A204.1 (cell line): ENCODE results near the gene ZKSCAN8.
"Not testable (repeated sequence)": the region's sequence is repeated elsewhere in the genome, so short reads cannot be mapped to it uniquely, and the experiment has no call there.

ENCODE experiments used
- FAIRE-seq: peaks from 2 replicates; lab custom pipeline; 2012; peaks lifted over from hg19 to GRCh38; lab: Jason Lieb, UNC

ZKSCAN8 gene

GRCh38 chr6:28141500-28142329, at the start of gene ZKSCAN8:
Gene ZKSCAN8, plus strand, starts transcription at chr6:28141883. Its CDS starts 6,525 bp downstream, at chr6:28148408.
- peak; percentile 43 for FAIRE-seq

DNA sequence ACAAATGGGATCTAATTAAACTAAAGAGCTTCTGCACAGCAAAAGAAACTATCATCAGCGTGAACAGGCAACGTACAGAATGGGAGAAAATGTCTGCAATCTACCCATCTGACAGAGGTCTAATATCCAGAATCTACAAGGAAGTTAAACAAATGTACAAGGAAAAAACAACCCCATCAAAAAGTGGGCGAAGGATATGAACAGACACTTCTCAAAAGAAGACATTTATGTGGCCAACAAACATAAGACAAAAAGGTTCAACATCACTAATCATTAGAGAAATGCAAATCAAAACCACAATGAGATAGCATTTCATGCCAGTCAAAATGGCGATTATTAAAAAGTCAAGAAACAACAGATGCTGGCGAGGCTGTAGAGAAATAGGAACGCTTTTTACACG, 39.5 kb upstream of the ZKSCAN8 start:
- FAIRE-seq: not testable (repeated sequence)

DNA sequence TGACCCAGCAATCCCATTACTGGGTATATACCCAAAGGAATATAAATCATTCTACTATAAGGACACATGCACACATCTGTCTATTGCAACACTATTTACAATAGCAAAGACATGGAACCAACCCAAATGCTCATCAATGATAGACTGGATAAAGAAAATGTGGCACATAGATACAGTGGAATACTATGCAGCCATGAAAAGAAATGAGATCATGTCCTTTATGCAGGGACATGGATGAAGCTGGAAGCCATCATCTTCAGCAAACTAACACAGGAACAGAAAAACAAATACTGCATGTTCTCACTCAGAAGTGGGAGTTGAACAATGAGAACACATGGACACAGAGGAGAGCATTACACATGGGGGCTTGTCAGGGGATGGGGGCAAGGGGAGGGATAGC, 39.0 kb upstream of the ZKSCAN8 start:
- FAIRE-seq: not testable (repeated sequence)

- no peak for FAIRE-seq
These were observed 37.1 kb upstream of the ZKSCAN8 start for GRCh38 chr6:28104392-28105244.

DNA sequence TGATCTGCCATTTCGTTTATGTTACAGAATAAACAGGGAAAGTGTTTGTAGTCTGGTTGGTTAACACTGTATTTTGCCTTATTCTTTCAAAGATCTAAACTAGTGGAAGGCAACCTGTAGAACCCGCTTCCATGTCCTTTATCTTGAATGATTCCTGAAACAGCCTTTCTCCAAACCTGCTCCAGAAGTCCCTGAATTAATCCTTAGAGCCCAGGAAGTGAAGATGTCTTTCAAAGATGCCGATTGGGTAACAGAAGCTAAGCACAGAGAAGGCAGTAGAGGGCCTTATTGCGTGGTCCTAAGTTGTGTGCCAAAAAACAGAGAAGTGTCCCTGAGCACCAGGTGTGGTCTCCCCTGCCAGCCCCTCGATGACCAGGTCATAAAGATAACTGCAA, 36.4 kb upstream of the ZKSCAN8 start:
- FAIRE-seq: no peak

- FAIRE-seq: no peak
These were observed 34.2 kb upstream of the ZKSCAN8 start for GRCh38 chr6:28107506-28107905.

GRCh38 chr6:28111964-28112363, 29.7 kb upstream of the ZKSCAN8 start:
- no peak for FAIRE-seq

GRCh38 chr6:28115799-28116198, 25.9 kb upstream of the ZKSCAN8 start:
- FAIRE-seq: no peak

DNA sequence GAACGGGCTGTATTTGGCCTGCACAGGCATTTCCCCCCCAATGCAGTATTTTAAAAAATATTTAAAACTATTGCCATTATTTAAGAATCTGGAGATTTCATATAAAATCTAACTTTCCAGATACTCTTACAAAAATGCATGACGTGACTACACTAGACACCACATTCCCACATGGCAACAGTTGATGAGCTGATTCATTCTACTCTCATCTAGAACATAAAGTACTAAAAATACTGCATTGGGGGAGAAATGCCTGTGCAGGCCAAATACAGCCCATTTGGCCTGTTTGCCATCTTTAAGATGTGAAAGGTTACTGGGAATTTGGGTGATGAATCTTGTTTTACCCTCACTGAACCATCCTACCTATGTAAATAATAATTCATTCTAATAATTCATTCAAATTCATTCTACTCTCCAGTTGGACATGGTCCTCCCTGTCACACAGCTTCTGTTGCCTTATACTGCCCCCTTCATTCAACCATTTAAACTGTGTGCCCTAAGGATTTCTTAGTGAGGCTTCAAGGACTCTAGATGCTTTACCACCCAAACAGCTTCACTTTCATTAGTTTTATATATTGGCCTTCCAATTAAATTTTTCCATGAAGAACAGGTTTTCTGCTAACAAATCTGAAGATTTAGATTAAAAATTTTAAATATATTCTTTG, 24.2 kb upstream of the ZKSCAN8 start:
- no peak for FAIRE-seq

- FAIRE-seq: no peak
These were observed 23.5 kb upstream of the ZKSCAN8 start for GRCh38 chr6:28118217-28118616.

- FAIRE-seq: no peak
These were observed 19.8 kb upstream of the ZKSCAN8 start for GRCh38 chr6:28121876-28122275.

GRCh38 chr6:28122283-28122682, 19.4 kb upstream of the ZKSCAN8 start:
- not testable (repeated sequence) for FAIRE-seq

DNA sequence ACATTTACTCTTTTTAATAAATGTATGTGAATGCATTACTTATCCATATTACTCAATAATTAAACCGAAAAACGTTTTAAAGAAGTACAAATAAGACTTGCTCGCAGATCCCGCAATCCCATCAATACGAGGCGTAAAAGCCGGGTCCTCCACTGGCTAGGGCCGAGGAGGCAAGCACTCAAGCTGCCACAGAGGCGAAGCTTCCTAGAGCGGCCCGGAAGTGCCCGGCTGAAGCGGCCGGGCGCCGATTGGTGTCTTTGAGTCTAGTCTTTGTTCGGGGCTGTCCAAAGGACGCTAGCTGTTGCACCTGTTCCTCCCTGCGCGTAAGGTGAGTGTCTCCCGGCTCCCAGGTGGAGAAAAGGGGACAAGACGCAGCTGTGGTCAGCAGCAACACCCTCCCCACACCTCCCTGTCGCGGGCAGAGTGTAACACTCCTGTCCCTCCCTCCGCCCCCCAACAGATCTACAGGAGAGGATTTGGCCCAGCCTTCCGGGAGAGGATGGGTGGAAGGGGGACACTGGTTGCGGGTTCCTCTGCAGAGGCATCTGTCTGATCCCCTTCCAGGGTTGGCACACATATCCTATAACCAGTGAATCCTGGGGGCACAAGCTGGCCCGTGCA, 17.2 kb upstream of the ZKSCAN8 start, which contains the start of gene ZSCAN16:
TSS of gene ZSCAN16 (plus strand) at position 260 of the 621 bp plus-strand sequence. CDS start 835 bp downstream, outside the sequence.
- no peak for FAIRE-seq

DNA sequence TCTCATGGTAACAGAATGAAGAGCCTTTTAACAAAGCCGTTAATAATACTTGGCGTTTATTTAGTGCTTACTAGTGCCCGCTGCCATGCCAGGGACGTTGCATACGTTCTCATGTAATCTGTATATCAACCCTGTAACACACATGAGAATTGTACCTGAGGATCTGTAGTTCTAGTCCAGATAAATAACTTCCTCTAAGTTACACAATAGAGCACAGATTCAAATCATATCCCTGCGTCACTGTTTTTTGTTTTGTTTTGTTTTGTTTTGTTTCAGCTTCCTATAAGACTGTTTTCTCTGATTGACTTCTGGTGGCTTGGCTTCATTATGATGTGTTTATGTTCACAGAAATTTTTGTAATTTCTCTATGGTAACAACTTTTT, 16.7 kb upstream of the ZKSCAN8 start:
- FAIRE-seq: no peak

- no peak for FAIRE-seq
These were observed 16.3 kb upstream of the ZKSCAN8 start for GRCh38 chr6:28125401-28125800.

DNA sequence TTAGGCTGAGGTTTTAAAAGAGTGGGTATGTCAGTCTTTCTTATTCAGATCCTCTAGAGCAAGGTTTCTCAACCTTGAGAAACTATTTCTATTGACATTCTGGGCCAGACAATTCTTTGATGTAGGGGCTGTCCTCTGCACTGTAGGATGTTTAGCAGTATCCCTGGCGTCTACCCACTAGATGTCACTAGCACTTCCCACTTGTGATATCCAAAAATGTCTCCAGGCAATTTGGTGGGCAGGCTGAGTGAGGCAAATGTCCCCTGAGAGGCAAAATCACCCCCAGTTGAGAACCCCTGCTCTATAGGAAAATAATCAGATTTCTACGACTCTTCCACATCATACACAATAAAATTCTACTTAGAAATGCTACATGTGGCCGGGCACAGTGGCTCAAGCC, 7.7 kb upstream of the ZKSCAN8 start:
- FAIRE-seq: no peak

DNA sequence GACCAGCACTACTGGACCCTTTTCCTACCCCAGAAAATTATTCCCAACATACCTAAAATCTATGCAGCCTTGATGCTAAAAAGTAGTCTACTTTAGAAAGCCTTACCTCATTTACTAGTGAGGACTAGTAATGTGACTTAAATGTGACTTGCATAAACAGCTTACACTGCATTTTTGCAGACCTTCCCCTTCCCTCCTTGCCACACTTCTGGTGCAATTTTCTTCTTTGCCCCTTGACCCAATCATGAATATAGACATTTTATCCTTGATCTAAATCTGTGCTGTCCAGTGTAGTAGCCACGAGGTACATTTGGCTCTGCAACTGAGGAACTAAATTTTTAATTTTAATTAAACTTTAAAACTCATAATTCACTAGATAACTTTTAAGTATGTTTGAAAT, 7.0 kb upstream of the ZKSCAN8 start:
- no peak for FAIRE-seq

DNA sequence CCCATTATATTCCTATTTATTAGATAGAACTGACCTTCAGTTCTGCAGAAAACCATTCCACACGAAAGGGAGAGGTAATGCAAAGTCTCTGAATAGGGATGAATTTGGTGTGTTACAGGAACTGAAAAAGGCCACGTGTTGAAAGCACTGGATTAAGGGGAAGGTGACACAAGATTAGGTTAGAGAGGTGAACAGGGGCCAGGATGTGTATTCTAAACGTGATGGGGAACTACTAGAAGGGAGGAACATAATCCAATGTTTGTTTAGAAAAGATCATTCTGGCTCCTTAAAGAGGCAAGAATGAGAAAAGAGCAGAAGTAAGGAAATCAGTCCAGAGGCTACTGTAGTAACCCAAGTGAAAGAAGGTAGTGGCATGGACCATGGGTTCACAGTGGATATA, 6.3 kb upstream of the ZKSCAN8 start:
- no peak for FAIRE-seq

DNA sequence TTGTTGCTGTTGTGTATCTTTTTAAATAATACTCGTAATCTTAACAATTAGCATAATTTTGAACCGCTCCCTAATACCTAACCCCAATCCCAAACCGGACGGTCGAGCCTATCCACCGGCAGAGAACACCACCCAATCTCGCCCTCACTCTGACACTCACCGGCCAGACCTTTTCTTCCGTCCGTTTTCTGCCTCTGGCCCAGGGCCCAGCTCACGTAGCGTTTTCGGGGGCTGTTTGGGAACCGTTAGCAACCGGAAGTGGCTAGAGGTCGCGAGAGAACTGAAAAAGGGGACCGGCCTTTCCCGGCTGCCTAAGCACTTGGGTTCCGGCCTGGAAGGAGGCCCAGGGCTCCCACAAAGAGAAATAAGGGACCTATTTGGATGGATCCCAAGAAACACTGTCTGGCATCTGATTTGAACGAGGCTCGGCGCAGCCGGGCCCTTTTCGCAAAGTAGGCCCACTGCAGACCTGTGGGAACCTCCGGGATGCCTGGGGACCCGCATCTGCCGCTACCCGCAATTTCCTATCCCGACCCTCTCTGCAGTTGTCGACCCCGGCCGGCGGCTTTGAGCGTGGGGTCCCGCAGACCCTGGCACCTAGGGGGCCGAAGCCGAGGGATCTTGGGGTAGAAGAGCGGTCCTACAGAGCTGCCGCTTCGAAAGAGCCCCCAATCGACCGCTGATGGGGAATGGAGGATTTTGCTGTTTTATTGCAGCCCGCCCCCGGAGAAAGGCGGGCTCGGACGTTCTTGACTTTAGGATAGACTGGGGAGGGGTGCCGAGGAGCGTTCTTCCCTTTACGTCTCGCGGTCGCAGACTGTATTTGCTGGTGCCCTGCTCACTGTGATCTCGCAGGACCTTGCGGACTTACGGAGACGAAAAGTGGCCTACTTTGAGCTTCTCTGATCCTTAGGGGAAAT, 4.8 kb upstream of the ZKSCAN8 start:
- peak; percentile 91 for FAIRE-seq

- FAIRE-seq: no peak
These were observed 4.1 kb upstream of the ZKSCAN8 start for GRCh38 chr6:28137505-28137981.
